NT2/D1 (cell line): ENCODE measurements around the gene USP17L26.

Source experiments
- DNase-seq: peaks from one replicate; pipeline ENCODE4 v3.0.0-alpha.2; 2011; ENCODE audit warnings: low read depth, low spot score
- H3K27me3 ChIP-seq: 2 replicates; pipeline ENCODE4 v1.6.0; 2011; ENCODE audit warnings: mild to moderate bottlenecking; ENCODE audit not compliant: insufficient read length, insufficient read depth
- H3K36me3 ChIP-seq: 2 replicates; pipeline ENCODE4 v1.6.1; 2011; ENCODE audit warnings: mild to moderate bottlenecking, low read length, mixed read lengths; ENCODE audit not compliant: insufficient read depth, insufficient read length
- H3K4me1 ChIP-seq: 2 replicates; pipeline ENCODE4 v1.5.1; 2011; ENCODE audit not compliant: insufficient read depth, insufficient read length
- H3K4me3 ChIP-seq: 2 replicates; pipeline ENCODE4 v1.5.1; 2011; ENCODE audit warnings: low read depth; ENCODE audit not compliant: insufficient read length
- H3K9ac ChIP-seq: 2 replicates; pipeline ENCODE4 v1.6.0; 2011; ENCODE audit warnings: low read depth; ENCODE audit not compliant: insufficient read length
- H3K9me3 ChIP-seq: 2 replicates; pipeline ENCODE4 v1.5.1; 2011; ENCODE audit warnings: mild to moderate bottlenecking, low read length; ENCODE audit not compliant: insufficient read depth
- SUZ12 ChIP-seq: IDR thresholded peaks from 2 replicates; pipeline ENCODE4 v1.6.1; 2011; ENCODE audit not compliant: insufficient read length, insufficient read depth; ENCODE audit errors: extremely low read depth
- YY1 ChIP-seq: IDR thresholded peaks from 2 replicates; pipeline ENCODE4 v1.6.1; 2011; ENCODE audit not compliant: insufficient read length, insufficient read depth
- ZNF274 ChIP-seq: IDR thresholded peaks from 2 replicates; pipeline ENCODE4 v1.6.1; 2011; ENCODE audit warnings: mild to moderate bottlenecking, low read depth, low read length

USP17L26 gene

DNA sequence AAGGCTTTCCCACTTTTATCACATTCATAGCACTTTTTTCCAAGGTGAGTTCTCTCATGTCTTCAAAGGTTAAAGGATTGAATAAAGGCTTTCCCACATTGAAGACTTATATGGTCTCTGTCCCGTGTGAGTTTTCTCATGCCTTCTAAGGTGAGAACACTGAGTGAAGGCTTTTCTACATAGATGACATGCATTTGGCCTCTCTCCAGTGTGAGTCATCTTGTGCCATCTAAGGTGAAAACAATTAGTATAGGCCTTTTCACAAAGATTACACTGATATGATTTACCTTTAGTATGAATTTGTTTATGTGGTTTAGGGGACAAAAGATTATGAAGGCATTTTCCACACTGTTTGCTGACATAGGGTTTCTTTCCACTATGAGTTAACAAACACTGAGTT lies 49.7 kb downstream of the USP17L26 start:
- DNase-seq = no peak
- H3K4me3 ChIP-seq = no peak overlapping the region
- no peaks in the 10 kb centered on the region for H3K9me3 ChIP-seq
- TF ChIP-seq YY1 (no peak), ZNF274 (no peak), SUZ12 (no peak)
- no peaks in the 10 kb centered on the region for H3K36me3 ChIP-seq
- H3K27me3 ChIP-seq = no peaks in the 10 kb centered on the region
- no peaks in the 10 kb centered on the region for H3K4me1 ChIP-seq
- H3K9ac ChIP-seq = no peak overlapping the region
